PC-3 (cell line): Measurements from ENCODE around the gene LMX1A.

Source experiments
- CTCF ChIP-seq: fragments of 300-600 bp; sonication (generic); conservative IDR thresholded peaks from 2 replicates; pipeline ENCODE4 v1.5.1; 2017; ENCODE audit warnings: antibody characterized with exemption, low read depth, mild to moderate bottlenecking, low read length
- EZH2 ChIP-seq: fragments of 300-600 bp; sonication (generic); IDR thresholded peaks from one replicate; pipeline ENCODE4 v1.6.1; 2017; ENCODE audit warnings: antibody characterized with exemption, mild to moderate bottlenecking, low read length; ENCODE audit not compliant: unreplicated experiment
- EZH2phosphoT487 ChIP-seq: fragments of 300-600 bp; sonication (generic); IDR thresholded peaks from 2 replicates; pipeline ENCODE4 v1.6.1; 2018; ENCODE audit warnings: mild to moderate bottlenecking, antibody characterized with exemption, low read length, borderline replicate concordance

DNA sequence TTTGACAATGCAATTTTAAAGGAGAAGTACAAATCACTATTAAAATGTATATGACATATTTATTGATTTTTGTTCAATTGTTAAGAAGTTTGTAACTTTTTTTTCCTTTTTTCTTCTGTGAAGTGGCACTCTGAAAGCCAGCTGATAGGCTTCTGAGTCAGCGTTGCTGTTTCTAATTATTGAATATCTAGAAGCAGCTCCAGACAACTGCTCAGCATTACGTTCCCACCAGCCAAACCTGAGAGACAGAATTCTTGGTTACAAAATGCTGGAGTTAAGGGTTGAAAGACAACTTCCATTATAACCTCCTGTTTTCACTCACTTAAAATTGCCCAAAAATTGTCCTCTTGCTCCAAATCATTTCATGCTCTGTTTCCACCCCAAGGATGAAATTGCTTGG is 31.4 kb upstream of the LMX1A start:
- TF ChIP-seq CTCF: no peak
- TF ChIP-seq EZH2: no peak
- TF ChIP-seq EZH2phosphoT487: no peak
